HG03159 (cell line): ENCODE measurements around the gene ZFYVE28.
A peak's percentile ranks its signal among the peaks of the same experiment; 100 is the strongest.
"Not testable (repeated sequence)": the region's sequence is repeated elsewhere in the genome, so short reads cannot be mapped to it uniquely, and the experiment has no call there.

Experiments used
- ATAC-seq: cut with Tn5 transposase; IDR thresholded peaks from one replicate; pipeline ENCODE4 v1.9.1; 2021; ENCODE audit warnings: mild to moderate bottlenecking, moderate library complexity; ENCODE audit not compliant: unreplicated experiment

ZFYVE28 gene

GRCh38 chr4:2446656-2447564, 28.5 kb upstream of the ZFYVE28 start:
- ATAC-seq: no peak

GRCh38 chr4:2445571-2445970, 27.1 kb upstream of the ZFYVE28 start:
- no peak for ATAC-seq

GRCh38 chr4:2445130-2445529, 26.7 kb upstream of the ZFYVE28 start:
- no peak for ATAC-seq

DNA sequence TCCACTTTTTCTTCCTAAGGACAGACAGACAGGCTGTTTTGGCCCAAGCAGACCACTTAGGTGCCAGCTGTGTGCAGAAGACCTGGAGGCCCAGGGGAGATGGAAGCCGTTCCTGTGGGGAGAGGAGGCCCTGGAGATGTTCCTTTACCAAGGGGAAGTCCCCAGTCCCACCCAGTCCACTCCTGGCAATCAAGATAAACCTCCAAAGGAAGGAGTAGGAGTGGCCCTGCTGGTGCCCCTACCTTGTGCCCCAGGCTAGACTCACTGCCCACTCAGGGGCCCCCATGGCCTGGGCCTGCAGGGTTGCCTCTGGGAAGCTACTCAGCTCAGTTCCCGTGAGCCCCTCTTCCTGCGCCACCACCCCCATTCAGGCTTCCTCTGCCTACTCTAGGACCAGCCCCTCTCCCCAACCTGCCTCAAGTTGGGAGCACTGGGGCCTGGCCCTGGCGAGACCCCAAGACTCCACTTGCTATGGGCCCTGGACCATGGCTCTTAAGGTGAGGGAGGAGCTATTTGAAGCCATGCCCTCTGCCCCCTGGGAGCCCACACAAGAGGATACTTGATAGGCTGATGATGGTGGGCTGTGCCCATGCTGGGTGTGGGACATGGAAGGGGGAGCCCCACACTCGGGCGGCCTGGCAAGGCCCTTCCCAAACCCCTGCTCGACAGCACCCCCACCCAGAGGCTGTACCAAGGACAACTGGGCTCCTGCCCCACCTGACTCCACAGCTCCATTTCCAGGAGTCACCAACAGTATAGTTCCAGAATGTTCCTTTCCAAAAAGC, 25.7 kb upstream of the ZFYVE28 start:
- ATAC-seq: no peak

DNA sequence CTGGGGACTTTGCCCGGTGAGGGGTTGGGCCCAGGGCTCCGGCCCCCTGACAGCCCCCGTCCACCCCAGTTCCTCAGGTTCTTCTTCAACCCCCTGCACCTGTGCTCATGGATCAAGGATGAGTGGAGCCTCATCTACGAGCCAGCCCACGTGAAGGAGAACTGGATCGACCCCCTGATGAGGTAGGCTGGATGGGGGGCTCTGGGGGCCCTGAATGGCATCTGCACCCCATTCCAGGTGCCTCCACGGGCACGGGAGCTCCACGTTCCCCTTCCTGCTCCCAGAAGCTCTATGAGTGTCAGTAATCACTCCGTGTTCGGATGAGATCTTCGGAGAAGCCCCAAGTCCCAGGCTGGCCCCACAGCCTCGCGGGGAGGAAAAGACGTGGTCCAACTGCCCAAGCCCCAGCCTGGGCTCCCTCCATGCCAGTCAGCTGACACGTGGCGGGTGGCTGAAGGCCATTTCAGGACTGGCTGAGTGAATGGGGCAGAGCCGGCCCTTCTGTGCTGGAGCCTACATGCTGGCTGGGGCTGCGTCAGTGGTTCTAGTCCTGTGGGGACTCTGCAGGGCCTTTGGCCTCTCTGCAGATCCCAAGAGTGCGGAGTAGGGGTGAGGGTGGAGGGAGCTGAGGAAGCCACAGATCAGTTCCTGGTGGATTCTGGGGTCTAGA, 24.8 kb upstream of the ZFYVE28 start:
- ATAC-seq: no peak

DNA sequence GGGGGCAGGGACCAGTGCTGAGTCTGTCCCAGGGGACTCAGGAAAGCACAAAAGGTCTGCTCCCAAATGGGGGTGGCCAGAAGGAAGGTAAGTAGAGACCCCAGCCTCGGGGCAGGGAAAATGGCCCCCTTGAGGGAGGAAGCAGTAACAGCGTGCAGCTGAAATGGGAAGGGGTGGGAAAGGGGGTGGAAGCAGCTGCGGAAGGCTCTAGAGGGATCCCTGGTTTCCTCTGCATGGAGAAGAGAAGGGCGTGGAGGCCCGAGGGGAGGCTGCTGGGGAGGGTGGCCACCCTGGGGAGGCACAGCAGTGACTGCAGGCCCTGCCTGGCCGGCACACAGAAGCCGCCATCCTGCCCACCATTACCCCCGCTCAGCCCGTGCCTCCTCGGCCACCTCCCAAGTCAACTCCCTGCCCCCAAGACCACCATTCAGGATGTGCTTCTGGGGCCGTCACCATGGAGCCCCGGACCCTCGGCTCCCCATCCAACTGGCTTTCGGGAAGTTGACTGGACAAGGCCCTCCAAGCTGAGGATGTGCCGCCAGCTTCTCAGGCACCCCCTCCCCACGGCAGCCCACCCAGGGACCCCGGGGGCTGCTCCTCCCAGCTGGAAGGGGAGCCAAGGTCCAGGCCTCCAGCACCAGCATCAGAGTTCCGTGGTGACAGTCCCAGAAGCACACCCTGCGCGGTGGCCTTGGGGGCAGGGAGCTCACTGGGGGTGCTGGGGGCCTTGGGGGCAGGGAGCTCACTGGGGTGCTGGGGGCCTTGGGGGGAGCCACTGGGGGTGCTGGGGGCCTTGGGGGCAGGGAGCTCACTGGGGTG, 23.9 kb upstream of the ZFYVE28 start:
- ATAC-seq: no peak

DNA sequence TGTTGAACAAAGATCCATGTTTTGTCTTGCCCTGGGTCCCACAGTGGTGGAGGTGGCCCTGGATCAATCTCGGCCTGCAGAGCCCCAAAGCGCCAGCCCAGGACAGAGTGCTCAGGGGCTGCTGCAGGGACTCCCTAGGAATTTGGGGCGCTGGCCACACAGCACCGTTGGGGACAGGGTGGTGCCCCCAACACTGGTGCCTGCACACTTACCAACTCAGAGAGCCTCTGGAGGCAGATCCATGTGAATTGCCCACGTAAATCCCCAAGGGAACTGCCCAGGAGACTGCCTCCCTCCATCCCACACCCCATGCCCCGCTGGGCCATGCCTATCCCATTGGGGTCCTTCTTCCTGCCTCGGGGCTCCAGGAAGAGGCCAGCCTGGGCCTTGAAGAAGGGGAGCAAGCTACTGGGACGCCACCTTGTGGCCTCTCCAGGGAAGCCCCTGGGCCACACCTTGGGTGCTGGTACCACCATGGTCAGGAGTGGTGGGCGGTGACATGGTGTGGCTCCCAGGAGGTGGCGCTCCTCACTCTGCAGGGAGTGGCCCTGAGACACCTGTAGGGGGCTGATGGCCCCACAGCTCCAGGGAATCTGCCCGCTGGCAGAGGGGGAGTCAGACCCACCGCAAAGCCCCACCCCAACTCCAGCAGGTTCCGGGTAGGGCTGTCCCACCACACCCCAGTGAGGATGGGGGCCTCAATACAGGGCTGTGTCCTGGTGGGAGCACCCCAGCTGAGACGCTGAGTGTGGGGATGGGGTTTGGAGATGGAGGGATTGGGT, 23.1 kb upstream of the ZFYVE28 start:
- peak; percentile 81 for ATAC-seq

- ATAC-seq: no peak
Measured at GRCh38 chr4:2438822-2439718, 20.6 kb upstream of the ZFYVE28 start.

GRCh38 chr4:2437475-2438215, 19.2 kb upstream of the ZFYVE28 start:
- ATAC-seq: no peak

DNA sequence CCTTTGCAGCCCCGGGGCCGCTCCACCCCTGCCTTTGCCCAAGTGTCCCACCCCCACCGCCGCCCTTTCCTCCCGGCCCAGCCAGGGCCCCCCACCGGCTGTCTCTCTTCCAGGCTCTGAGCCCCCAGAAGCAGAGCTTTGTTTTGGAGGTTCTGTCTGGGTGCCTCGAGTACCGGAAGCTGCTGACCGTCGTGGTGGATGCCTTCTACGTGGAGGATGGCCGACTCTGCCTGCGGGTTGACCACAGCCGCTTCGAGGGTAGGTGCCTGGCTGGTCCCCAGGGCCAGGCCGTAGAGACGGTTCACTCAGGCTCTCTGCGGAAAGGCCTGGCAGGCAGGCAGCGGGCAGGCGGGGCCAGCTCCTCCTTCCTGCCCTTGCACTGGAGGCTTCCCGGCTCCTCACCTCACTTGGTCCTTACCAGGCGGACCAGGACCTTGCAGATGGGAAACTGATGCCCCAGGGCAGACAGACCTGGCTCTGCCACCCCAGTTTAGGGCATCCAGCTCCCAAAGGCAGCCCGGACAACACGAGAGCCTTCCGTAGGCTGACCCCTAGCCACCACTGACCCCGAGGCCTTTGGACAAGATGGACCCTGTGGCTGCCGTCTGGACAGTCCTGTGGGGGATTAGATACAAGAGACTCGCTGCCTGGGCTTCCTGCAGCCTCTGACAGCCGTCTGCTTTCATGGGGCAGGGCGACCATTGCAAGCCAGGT, 18.5 kb upstream of the ZFYVE28 start:
- ATAC-seq: no peak

- no peak for ATAC-seq
Measured at GRCh38 chr4:2436301-2436700, 17.9 kb upstream of the ZFYVE28 start.

DNA sequence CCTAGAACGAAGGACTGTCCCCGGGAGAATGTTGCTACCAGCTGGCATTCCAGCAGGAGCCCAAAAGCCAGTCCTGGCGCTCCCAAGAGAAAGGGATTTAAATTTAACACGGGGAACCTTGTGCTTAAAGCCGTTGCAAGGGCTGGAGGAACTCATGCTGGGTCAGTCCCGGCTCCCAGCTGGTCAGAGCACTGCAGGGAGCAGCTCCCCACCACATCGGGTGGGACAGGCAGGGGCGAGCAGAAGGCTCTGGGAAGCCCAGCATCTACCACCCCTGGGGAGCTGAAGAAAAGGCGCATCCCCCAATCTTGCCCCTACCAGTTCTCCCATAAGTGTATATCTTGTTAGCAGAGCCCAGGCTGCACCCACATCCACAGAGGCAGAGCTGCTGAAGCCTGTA, 16.0 kb upstream of the ZFYVE28 start:
- no peak for ATAC-seq

DNA sequence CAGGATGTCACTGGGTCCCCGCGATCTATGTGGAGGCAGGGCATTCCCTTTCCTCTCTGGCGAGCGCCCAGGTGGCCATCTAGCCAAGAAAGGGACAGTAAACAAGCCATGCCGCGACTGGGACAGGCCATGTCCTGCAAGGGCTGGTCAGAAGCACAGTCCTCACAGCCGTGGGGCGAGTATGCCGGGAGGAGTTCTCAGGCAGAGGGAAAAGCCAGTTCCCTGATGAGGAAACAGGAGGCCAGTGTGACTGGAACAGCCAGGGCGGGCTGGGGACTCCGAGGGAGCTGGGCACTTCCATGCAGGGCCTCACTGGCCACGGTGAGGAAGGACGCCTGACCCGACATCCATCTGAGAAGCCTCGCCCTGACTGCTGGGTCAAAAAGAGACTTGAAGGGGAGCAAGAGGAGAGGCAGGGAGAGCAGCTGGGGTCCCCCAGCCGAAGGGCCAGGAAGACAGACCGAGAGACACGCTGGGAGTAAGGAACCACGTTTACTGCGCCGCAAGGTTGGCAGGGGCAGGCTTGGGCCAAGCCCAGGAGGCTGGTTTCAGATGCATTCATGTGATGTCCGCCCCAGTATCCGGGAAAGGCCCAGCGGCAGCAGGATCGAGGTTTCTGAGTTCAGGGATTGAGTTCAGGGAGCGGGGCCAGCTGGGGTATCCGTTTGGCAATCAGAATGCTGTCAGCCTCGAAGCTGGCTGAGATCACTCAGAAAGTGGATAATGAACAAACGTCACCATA, 15.3 kb upstream of the ZFYVE28 start:
- no peak for ATAC-seq

GRCh38 chr4:2432991-2433530, 14.6 kb upstream of the ZFYVE28 start:
- ATAC-seq: no peak

GRCh38 chr4:2432004-2432403, 13.6 kb upstream of the ZFYVE28 start:
- no peak for ATAC-seq

DNA sequence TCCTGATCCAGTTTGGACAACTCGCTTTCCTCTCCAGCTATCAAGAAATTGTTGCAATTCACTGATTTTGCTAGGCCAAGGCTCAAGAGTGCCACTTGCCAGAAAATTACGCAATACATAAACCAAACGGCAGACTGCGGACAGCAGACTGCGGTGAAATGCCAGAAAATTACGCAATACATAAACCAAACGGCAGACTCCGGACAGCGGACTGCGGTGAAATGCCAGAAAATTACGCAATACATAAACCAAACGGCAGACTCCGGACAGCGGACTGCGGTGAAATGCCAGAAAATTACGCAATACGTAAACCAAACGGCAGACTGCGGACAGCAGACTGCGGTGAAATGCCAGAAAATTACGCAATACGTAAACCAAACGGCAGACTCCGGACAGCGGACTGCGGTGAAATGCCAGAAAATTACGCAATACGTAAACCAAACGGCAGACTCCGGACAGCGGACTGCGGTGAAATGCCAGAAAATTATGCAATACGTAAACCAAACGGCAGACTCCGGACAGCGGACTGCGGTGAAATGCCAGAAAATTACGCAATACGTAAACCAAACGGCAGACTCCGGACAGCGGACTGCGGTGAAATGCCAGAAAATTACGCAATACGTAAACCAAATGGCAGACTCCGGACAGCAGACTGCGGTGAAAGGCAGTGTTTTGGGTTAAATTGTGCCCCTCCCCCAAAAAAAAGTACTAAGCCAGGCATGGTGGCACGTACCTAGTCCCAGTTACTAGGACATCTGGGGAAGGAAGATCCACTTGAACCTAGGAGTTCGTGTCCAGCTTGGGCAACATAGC, 11.7 kb upstream of the ZFYVE28 start:
- ATAC-seq: not testable (repeated sequence)
